IPS DF 4.7 (cell line): ENCODE measurements around the gene IRAK4.
"Not testable (repeated sequence)": the region's sequence is repeated elsewhere in the genome, so short reads cannot be mapped to it uniquely, and the experiment has no call there.

Experiments
- DNase-seq: peaks from one replicate; pipeline ENCODE4 v3.0.0-alpha.2; 2013; ENCODE audit warnings: low spot score; ENCODE audit errors: extremely low read depth

Gene IRAK4

DNA sequence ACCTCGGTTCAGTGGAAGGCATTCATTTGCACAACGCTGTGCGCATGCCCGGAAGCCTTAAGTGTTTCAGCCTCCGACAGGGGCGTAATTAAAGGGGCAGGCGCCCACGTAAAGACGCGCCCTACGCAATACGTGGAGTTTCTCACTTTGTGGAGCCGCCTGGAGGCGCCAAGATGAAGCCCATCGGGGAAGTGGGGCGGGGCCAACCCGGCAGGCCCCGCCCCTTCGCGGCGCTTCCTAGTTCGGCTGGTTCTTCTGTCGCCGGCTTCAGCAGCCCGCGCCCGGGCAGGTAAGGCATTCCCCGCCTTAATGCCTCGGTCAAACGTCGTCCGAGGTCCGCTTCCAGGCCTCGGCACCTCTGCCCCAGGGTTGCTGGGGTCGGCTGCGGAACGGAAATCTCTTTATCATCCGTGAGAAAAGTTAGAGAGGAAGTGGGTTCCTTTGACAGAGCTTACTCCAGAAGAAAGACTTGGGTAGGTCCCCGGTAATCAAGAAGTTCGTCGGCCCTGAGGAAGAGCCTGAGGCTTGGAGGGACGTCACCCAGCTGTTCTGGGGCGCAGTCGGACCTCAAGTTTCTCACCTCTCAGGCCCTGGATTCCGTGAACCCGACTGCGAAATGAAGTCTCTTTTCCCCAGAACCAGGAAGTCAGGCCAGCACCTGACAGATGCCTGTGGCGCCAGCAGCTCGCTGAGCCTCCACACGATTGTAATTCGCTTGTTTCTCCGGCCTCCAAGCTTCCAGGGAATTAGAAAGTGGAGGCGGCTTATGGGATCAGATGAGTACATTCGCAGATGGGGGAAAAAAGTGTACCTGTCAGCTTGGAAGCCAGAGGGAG, at the start of gene IRAK4, which contains the start of gene PUS7L:
Gene IRAK4, plus strand, starts transcription at position 224 of the 836 bp plus-strand sequence. CDS start 9,161 bp downstream, outside the sequence.
Gene PUS7L, minus strand, starts transcription at position 63 of the 836 bp plus-strand sequence. CDS start 3,545 bp downstream, outside the sequence.
- DNase-seq: peak; percentile 91

DNA sequence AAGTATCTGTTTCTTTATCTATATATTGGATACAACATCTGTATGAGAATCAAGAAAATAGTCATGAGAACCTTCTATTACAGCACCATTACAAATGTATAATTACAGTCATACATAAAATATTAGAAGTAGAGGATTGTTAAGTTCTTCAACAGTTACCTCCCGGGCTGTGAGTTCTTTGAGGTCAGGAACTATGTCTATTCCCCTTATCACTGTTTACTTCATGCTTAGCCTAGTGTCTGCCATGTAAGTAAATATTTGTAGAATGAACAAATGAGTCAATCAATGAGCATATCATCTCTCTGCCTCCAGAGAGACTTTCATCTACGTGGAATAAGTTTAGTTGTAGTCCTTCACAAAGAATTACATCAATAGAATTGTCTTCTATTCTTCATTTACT, 47.4 kb upstream of the IRAK4 start:
- DNase-seq: no peak

- no peak for DNase-seq
These were observed 36.1 kb upstream of the IRAK4 start for GRCh38 chr12:43722621-43723020.

DNA sequence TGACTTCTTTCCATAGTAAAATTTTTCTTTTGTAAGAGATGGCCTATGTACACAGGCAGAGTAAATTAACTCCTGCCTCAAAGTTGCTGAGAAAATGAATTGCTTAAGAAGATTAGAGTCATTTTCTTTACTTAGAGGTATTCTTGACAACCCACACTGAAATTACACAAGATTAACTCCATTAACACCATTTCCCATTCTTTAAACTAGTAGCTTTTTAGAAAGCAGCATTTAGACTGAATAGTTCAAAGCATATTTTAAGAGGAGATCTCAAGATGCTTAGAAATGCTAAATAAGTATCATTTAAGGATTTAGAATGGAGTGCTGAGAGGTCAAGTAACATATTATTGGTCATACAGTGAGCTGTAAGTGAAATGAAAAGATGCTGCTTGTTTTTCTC, 35.6 kb upstream of the IRAK4 start:
- no peak for DNase-seq

- DNase-seq: no peak
These were observed 30.6 kb upstream of the IRAK4 start for GRCh38 chr12:43728117-43728516.

DNA sequence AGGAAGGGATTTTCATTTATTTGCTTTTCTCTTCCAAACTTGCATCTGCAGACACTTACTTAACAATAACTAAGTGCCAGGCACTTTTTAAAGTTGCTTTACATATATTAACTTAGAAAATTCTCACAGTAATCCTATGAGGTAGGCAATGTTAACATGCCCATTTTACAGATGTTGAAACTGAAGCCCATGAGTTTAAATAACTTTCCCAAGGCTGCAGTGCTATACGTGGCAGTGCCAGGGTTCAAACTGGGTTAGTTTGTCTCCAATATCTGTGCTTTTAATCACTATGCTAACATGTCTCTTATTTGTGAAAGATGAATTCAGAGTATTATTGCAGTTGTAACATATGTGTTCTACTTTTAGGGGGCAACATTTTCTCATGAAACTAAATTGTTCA, 30.1 kb upstream of the IRAK4 start:
- DNase-seq: no peak

DNA sequence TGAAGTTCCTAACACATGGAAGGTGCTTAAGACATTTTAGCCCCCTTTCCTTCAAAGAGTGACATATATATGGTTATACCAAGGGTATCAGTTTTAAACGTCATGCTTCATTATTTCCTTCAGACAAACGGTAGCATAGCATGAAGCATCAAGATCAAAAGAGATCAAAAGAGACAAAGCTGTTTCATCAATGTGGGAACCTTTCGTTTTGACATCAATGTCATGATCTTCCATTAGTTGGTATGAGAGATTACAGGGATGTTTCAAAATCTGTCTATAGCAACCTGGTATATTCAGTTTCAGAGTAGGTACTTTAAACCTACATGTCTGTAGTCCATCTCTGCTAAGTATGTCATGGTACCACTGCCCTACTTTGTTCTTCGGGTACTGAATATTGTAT, 28.5 kb upstream of the IRAK4 start:
- no peak for DNase-seq

GRCh38 chr12:43733687-43734086, 25.1 kb upstream of the IRAK4 start:
- no peak for DNase-seq

DNA sequence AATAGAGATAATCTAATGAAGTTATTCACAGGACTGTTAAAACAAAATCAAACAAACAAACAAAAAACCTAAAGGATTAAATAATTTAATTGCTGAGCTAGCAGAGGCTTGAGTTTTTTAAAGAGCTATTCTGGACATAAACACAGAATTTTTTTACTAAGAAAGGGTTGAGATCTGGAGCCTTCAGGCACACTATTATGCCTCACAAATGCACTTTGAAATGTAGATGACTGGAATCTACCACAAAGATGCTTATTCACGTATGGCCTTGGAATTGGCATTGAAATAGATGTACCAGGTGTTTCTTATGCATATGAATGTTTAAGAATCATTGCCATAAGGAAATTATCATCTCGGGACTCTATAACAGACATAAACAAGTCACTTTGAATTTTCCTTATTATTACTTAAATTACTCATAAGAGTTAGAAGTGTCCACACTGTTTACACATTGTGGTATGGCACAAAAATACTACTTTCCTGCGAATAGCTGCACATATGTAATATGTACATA, 21.8 kb upstream of the IRAK4 start:
- DNase-seq: no peak

DNA sequence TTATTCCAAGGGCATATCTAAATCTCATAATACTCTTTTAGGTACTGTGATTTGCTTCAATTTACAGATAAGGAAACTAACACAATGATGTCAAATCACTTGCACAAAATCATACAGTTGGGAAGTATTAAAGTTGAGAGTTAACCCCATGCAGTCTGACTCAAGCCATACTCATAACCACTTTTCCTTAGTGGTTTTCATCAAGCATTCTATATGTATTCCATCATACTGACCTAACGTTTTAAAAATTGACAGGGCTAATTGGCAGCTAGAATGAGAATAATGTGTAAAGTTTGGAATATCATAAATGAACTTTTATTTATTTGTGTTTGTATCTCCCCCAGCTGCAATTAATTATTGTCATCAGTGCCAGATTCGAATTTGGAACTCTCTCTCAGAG, 21.1 kb upstream of the IRAK4 start:
- DNase-seq: no peak

DNA sequence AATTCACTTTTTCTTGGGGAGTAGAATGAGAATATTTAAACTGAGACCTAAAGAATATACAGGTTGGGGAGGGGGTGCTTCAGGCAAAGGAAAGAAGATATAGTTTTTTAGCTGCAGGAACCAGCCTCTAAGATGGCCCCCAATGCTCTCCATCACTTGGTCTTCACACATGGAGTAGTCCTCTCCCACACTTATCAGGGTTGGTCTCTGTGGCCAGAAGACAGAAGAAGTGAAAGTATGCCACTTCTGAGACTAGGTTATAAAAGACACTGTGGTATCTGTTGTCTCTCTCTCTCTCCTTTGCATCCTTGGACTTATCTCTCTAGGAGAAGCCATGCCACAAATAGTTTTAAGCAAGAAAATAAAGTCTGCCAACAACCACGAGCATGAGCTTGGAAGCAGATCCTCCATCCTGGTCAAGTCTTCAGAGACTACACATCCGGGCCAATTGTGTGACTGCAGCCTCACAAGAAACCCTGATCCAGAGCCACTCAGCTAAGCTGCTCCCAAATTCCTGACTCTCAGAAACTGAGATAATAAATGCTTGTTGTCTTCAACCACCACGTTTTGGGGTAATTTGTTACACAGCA, 18.1 kb upstream of the IRAK4 start:
- DNase-seq: no peak

DNA sequence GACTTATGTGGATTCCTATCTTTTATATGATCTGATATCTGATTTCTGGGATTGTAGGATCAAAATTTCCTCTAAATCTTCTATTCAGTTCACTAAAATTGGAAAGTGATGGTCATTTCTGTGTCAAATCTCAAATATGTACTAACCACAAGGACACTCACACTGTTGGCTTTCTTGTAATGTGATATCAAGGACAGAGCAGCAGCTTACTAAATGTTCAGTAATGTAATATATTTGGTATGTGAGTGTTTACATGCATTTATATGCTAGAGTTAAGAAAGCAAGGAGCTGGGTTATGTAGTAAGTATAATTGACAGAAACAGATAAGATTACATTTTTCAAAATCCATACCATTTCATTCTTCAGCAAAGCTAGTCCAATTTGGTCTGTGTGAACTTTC, 16.6 kb upstream of the IRAK4 start:
- no peak for DNase-seq

DNA sequence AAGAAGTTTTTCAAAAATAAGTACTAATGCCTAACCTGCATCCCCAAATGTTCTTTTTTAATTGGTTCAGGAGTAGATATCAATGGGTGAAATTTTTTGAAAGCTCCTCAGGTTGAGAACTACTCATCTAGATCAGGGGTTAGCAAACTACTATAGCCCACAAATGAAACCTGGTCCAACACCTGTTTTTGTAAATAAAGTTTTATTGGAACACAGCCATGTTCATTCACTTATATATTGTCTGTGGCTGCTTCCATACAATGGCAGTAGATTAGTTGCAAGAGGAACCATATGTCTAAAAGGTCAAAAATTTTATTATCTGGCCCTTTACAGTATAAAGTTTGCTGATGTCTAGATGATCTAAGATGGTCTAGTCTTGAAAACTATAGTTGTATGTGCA, 13.9 kb upstream of the IRAK4 start:
- DNase-seq: no peak

- no peak for DNase-seq
These were observed 9.7 kb upstream of the IRAK4 start for GRCh38 chr12:43749016-43749415.

DNA sequence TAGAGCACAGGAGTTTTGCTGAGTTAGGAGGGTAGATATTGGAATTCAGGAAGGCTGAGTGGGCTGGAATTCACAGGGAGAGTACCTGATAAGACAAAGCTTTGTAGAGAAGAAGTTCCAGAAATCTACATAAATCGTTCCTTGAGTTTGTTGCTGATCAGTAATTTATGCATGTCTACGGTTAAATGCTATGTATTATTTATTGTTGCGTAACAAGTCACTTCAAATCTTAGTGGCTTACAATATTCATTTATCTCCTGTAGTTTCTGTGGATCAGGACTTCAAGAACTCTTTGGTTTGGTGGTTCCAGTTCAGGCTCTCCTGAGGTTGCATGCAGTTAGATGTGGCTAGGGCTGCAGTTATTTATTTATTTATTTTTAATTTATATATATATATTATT, 7.9 kb upstream of the IRAK4 start:
- DNase-seq: no peak

DNA sequence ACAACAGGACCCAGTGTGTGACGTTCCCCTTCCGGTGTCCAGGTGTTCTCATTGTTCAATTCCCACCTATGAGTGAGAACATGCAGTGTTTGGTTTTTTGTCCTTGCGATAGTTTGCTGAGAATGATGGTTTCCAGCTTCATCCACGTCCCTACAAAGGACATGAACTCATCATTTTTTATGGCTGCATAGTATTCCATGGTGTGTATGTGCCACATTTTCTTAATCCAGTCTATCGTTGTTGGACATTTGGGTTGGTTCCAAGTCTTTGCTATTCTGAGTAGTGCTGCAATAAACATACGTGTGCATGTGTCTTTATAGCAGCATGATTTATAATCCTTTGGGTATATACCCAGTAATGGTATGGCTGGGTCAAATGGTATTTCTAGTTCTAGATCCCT, 7.4 kb upstream of the IRAK4 start:
- not testable (repeated sequence) for DNase-seq

GRCh38 chr12:43754015-43754414, 4.7 kb upstream of the IRAK4 start:
- DNase-seq: no peak

DNA sequence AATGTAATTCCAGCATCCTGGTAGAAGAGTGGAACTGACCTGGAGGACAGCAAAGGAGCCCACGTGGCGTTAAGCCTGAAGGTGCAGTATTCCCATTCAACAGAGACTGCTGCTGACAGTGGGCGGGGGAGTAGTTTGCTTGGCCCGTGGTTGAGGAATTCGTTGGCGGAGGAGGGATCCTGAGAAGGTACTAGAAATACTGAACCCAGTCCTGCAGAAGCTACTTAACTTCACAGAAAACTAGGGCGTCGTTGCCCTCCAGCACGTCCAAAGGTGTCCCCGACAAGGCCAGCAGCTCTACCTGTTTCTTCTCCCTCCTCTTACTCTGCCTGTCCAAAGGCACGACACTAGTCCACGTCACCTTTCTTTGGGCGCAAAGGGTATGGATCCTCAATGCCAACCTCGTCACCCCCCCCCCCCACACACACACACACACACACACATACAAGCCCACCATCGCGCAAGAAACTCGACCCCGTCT, 464 bp upstream of the IRAK4 start:
- no peak for DNase-seq

DNA sequence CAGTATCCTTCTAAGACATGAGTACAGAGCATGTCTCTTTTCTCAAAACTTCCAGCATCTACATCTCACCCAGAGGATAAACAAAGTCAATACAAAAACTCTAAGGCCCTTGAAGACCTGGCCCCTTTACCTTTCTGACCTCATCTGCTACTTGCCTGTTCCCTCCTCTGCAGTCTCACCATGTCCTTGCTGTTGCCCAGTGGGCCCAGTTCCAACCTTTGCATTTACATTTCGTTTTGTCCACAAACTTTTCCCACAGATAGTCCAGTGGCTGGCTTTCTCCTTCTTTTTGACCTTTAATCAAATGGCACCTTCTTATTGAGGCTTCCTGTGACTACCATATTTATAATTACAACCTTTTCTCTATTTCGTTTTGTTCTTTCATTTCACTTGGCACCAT, 1.6 kb downstream of the IRAK4 start:
- no peak for DNase-seq

DNA sequence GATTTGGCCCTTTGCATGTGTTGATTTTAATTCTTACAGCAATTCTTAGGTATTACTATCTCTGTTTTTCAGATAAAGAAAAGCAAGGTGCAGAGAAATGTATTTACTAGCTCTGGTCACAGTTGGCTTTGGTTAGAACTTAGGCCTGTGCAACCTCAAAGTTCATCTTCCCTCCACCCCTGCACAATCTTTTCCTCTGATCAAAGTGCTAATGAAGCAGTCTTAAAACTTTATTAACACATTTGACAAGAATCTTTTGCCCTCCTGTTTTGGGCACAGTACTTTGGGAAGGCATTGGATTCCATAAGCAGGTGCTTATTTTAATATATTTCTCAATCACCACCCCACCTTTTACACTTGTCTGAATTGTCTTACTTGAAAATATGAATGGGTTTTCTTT, 2.7 kb downstream of the IRAK4 start:
- no peak for DNase-seq

- DNase-seq: no peak
These were observed 3.8 kb downstream of the IRAK4 start for GRCh38 chr12:43762596-43762995.

DNA sequence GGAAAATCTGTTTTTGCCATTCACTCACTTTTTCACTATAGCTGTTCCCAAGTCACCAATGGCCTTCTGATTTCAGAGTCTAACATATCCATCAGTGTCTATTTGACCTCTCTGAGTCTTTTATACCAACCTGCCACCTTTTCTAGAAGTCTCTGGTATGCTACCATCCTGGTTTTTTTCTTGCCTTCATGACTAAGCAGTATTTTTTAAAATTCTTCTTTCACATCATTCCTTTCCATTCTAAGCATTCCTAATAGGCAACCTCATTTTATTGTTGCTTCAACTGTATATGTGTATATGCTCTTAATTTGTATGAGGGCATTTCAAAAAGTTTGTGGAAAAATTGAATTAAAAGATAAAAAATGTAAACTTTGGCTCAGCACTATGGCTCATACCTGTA, 5.0 kb downstream of the IRAK4 start:
- DNase-seq: no peak

- DNase-seq: no peak
These were observed 5.8 kb downstream of the IRAK4 start for GRCh38 chr12:43764528-43764927.
